Measurements from ENCODE around the gene CBFB.

CBFB gene

DNA sequence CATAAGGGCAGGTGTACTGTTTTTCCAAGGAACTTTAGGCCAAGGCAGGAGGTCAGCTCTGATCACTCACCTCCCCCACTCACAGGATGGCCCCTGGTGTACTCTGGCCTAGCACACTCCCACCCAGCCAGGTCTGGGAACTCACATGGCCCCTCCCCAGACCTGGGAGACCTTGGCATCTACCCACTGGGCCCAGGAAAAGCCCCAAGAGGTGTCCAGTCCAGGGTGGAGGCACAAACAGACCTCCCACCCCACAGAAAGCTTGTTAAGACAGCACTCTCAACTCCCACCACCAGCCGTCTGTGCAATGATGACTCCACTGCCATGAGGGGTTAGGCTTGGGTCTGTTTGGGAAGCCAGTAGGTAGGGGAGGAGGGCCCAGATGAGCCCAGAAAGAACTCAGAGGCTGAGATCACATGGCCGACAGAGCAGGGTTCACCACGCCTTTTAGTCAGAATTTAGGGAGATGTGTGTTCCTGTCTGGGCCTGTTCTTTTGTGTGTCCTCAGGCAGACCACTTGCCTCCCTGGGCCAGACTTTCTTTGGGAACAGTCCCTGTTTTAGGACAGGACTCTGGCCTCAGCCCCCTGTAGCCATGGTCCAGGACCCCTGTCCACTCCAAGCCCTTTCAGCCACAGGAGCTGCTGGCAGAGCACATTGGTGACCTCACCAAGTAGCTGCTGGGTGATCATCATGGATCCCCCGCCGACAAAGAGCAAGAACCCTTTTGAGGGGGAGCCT is 12.1 kb upstream of the CBFB start:
- DNase-seq (ENCODE audit: low read depth), result no peak

DNA sequence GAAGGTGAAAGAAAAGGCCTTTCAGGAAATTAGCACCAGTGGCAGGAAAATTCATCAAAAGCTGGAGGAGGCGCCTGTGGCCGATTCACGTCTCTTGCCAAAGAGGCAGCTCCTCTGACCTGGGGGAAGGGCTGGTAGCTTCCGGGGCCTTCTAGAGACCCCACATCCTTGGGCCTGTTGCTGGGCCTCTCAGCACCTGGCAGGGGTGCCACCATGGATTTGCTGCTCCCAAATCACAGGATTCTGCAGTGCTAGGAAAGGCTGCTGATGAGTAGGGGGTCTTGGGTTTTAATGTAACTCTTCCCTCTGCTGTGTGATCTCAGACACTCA is 11.6 kb upstream of the CBFB start:
- no peak for DNase-seq (ENCODE audit: low read depth)

DNA sequence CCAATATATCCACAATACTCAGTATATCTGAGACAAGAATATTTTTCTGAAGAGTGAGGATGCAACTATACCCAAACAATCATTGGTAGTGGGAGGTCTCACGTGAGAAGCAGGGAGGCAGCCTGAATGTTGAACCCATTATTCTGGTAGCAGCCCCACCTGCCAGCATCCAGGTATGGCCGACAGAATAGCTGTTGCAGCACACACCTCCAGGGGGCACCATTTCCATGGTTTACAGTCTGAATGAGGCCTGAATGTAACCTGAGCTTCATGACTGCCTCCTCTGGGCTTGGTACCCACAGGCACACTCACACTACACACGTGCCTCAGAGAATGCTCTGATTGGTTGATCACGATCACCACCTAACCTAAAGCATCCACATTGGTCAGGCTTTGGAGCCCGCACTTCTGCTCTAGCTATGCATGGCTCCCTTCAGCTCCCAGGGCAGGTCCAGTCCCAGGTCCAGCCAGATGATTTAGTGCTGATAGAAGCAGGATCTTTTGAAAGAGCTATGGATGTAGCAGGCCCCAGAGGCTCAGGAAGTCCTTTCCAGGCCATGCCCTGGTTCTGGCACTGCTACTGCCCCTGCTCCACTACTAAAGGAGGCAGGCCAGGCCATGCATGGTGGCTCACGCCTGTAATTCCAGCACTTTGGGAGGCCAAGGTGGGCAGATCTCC is 11.0 kb upstream of the CBFB start:
- peak; percentile 60 for DNase-seq (ENCODE audit: low read depth)

DNA sequence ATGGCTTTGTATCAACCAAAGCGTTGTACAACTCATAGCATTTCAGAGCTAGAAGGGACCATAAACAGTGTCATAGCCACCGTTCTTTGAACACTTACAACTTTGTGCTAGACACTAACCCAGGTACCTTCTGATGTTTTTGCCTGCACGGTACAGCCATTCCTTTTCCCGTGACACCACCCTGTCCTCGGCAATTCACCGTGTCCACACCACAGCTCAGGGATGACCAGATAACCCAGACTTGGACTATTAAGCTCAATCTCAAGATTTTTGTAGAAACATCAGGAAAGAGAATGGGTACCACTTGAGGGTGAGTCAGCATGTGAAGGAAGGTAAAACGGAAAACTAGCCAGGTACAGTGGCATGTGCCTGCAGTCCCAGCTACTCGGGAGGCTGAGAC is 9.8 kb upstream of the CBFB start:
- DNase-seq (ENCODE audit: low read depth), result no peak

DNA sequence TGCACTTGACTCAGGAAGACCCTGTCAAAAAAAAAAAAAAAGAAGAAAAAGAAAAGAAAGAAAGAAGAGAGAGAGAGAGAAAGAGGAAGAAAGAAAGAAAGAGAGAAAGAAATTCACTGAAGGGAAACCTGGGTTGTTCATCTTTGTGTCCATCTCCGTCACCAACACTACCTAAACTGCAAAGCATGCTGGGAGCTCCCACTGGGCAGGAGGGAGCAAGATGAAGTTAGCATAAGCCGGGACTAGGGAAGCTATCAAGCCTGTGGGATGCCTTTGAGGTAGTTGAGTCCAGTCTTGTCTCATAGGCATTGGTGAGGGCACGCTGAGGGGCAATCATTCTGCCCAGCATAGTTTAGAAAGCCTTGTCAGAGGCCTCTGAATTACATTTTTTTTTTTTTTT is 7.6 kb upstream of the CBFB start:
- DNase-seq (ENCODE audit: low read depth), result no peak

DNA sequence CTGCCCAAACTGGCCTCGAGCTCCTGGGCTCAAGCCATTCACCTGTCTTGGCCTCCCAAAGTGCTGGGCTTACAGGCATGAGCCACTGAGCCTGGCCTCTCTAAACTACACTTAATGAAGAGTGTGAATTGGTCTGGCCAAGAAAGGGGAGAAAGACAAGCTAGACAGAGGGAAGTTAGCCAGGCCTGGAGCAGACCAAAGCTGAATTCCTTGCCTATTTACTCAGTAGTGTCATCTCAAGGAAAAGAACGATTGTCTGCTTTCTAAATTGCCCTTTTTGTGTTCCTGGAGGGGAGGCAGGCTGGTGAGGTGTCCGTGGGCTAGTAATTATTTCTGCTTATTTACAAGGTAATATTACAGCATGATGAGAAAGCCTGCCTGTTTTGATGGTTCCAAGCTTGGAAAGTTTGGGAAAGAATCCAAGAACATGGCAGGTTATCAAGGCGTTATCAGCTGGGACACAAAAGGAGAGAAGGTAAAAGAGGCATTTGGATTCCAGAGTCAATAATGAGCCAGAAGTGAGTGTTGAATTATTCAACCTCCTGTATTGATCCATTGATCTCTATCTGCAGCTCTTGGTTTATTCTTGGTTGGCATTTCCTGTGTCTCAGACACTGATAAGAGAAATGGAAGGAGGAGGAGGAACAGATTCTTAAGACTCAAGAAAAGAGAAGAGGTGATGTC is 6.3 kb upstream of the CBFB start:
- DNase-seq (ENCODE audit: low read depth), result no peak

DNA sequence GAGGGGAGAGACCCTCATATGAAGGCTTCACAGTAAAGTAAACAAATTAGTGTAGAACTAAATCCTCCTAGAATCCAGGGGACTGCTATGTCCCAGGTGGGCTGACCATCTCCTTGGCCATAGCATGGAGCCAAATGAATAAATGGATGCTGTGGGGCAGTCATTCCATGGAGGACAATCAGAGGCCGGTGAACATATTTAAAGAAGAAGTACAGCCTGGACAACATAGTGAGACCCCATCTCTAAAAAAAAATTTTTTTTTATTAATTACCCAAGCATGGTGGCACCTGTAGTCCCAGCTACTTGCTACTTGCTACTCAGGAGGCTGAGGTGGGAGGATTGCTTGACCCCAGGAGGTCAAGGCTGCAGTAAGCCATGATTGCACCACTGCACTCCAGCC is 5.3 kb upstream of the CBFB start:
- no peak for DNase-seq (ENCODE audit: low read depth)

DNA sequence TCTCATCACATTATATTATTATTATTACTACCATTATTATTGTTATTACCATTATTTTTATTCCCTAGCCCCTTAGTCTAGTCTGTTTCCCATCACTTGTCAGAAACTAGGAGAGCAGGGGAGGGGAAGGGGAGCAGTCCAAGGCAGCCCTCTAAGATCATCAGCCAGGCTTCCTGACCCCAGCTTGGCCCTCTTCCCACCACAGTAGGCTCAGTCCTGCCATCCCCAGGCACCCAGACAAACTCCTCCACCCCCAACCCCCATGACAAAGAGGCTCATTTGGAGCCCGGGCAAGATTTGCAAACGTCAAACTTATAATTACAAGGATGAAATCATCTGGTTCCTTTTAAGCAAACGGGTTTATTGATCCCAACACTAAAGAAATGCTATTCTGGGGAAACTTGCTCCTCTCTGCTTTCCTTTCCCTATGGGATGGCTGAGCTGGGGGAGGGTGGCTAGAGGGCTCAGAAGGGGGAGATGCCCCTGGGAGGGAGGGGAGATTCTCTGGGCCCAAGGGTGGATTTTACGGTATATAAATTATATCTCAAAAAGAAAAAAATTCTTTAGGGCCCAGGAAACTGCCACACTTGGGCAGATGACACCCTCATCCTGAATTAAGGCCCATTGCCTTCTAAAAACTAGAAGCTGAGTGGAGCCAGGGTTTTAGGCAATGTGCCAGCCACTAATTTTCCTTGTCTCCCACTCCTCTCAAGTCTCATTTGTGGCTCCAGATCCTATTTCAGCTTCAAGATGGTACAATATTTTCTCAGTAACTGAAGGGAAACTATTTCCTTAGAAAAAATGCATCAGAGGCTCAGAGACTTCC is 4.4 kb upstream of the CBFB start:
- DNase-seq (ENCODE audit: low read depth), result no peak

DNA sequence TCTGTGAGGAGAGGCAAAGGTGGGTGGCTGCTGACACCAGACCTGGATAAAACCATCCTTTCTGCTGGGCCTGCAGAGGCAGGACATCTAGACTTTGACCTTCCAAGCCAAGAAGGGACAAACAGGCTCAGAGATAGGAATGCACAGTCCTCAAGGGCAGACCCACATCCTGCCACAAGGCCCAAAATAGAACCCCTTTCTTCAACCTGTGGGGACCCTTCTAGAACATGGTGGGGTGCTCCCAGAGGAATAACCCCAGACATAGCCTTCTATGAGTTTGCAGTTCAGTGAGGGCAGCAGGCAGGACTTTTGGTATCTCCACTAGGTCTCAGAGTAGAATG is 3.8 kb upstream of the CBFB start:
- DNase-seq (ENCODE audit: low read depth), result no peak

DNA sequence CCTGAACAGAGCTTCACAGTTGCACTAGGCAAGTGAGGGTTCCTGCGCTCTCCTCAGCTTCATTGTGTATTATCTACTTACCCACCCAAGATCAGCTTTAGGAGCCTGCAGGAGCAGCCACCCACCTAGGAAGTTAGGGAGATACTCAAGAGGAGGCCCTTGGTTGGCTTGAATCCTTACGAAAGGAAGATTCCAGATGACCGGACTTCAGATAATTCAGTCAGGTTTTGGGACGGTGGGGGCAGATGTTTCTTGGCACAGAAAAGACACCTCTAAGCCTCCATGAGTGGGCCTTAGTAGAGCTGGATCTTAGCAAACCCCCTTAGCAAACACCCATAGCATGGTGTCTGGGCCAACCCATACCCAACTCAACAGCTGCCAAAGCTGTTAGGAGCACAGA is 2.4 kb upstream of the CBFB start:
- DNase-seq (ENCODE audit: low read depth), result no peak

DNA sequence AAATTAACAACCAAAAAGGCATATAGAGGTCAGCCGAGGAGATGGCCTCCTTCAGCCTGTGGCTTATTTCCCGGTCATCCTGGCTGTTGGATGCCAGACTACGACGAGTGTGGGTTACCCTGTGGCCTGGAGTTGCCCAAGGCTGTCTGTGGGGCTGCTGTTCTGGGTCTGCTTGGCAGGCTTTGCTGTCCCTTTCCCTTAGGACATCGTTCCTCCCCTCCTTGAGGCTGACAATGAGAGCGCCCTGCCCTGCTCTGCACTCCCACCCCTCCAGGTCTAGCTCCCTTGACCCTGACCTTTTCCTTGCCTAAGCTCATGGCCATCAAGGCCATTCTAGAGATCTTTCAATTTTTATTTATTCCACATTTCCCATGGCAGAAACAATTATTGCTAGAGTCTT is 1.9 kb upstream of the CBFB start:
- no peak for DNase-seq (ENCODE audit: low read depth)

DNA sequence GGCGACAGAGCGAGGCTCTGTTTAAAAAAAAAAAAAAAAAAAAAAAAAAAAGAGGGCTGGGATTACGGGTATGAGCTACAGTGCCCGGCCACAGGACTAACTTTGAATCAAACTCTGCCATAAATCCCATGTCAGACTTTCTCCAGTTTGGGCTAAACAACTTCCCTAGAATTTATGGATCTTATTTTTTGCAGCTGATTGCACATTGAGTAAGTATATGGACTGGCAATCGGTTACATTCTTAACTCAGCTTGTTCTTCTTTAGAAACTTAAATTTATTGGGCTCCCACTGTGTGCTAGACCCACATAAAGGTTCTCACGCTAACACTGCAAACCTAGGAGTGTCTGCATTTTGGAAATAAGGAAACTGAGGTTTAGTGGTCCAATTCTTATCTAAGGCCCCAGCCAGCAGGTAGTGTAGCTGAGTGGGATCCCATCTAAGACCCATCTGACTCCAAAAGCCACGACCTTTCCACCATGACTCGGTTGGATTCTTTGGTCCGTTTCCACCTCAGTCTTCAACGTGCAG is 718 bp upstream of the CBFB start:
- DNase-seq (ENCODE audit: low read depth), result no peak

DNA sequence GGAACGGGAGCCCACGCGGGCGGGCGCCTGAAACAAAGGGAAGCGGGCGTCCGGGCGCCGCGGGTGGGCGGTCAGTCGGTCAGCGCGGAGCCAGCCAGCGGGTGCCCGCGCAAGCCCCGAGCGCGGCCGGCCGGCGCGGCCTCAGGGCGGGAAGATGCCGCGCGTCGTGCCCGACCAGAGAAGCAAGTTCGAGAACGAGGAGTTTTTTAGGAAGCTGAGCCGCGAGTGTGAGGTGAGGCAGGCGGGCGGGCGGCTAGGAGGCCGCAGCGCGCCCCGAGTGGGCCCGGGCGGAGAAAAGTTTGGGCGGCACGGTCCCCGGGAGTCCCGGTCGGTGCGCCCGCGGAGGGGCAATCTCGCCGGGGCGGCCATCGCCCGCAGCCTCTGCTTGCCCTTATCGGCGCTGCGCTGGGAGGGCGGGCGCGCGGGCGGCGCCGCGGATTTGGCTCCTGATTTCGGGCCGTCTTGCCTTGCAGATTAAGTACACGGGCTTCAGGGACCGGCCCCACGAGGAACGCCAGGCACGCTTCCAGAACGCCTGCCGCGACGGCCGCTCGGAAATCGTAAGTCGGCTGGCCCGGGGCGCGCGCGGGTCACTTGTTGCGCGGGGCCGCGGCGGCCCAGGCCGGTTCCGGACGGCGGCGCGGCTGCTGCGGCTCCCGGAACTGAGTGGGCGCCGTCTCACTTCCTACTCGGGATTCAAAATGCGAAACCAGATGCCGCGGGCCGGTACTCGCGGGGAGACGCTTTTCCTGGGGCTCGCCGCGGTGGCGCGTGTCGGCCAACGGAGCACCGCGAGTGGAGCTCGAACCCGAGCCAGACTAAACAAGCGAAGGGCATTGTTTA is 526 bp downstream of the CBFB start:
- DNase-seq (ENCODE audit: low read depth), result no peak

DNA sequence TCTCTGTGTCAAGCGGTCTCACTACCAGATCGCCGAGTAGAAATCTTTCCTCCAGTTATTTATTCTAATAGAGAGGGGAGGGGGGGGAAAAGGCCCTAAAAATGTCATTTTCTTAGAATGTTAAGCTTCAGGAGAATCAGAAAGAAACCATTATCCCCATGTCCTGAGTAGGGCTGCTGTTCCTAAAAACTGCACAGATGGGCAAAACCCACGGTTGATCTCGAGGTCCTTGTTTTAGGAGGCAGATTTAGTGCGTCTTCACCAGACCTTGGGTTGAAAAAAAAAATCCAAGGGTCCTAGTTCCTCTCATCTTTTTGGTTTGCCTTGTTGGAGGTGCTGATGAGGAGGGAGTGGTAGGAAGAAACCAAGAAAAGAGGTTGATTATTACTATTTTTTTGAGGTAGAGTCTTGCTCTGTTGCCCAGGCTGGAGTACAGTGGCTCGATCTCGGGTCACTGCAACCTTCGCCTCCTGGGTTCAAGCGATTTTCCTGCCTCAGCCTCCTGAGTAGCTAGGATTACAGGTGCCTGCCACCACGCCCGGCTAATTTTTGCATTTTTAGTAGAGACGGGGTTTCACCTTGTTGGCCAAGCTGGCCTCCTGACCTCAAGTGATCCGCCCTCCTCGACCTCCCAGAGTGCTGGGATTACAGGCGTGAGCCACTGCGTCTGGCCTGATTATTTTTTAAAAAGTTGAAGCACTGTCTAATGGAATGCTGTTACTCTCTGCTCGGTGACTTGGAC is 1.4 kb downstream of the CBFB start:
- no peak for DNase-seq (ENCODE audit: low read depth)

DNA sequence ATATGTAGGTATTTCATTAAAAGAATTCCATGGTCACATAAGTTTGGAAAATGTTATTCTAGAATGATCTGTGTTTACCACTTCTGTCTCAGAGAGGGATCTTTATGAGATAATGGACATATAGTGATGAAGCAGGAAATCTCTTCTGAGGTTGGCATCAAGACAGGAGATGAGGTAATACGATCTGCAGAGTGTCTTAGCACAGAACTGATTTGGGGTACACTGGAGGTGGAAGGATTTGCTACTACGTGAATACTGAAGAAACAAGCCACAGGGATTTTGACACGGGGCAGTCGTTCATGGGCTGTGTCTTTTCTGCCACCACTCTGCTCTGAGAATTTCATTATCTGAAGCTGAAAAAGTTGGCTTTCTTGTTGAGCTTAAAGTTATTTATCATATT is 5.5 kb downstream of the CBFB start:
- no peak for DNase-seq (ENCODE audit: low read depth)

DNA sequence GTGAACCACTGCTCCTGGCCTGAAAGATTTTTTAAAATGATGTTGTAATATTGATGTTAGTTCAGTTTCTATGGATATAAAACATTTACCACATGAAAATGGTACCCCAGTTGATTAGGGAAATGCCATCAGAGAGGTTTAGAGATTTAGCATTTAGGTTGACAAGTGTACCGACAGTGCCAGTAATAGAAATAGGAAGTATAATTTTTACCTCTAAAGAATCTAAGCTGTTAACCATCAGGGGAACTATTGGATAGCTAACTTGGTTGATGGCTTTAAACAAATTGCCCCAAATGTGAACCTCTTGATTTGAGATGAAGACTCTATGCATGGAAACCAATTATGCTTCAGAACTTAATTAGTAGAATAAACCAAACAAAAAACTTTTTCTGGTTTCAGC is 6.4 kb downstream of the CBFB start:
- DNase-seq (ENCODE audit: low read depth), result no peak

DNA sequence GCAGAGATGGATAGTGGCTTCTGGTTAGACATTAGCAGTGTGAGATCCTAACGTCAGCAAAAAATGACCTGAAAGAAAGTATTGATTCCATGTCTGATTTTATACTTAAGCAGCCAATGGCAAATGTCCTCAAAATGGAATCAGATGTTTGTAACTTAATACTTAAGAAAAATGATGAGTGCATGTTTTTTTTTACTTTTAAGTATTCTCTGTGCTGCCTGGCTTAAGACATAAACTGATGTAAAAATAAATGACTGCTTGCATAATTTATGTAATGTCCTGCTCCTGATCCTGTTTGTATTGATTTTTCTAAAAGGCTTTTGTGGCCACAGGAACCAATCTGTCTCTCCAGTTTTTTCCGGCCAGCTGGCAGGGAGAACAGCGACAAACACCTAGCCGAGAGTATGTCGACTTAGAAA is 7.4 kb downstream of the CBFB start:
- no peak for DNase-seq (ENCODE audit: low read depth)

DNA sequence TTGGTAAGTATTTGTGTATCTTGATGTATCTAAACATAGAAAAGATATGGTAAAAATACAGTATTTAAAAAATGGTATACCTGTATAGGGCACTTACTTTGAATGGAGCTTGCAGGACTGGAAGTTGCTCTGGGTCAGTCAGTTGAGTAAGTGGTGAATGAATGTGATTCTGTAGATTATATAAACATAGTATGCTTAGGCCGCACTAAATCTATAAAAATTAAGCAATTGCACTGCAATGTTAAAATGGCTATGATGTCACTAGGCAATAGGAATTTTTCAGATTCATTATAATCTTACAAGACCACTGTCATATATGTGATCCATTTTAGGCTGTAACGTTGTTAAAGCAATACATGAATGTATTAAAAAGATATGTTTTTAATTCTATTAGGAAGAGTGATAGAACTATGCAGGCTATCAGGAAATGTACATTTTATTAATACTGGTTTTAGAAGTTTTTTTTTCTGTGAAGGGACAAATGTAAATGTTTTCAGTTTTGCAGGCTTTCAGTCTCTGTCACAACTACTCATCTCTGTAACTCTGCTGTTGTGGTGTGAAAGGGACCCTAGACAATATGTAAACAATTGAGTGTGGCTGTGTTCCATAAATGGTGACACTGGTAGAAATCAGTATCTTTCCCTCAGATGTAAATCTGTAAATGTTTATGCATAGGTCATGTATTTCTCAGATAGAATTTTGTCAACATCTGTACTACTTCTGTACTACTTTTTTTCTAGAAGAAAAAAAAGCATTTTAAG is 10.5 kb downstream of the CBFB start:
- DNase-seq (ENCODE audit: low read depth), result no peak

DNA sequence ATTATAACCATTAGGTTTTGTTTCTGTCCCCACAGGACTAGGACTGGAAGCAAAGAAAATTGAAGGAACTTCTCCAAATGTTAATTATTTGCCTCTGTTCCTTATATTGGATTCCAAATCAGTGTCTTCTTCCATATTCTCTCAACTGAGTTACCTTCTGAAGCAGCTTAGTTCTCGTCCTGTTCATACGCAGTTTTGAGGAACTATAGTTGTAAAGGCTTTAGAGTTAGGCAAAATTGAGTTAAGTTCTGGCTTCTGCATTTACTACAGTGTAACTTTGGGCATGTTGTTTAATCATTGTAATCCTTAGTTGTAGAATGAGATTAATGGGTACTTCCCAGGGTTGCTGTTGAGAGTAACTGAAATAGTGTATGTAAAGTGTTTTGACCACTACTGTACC is 11.2 kb downstream of the CBFB start:
- no peak for DNase-seq (ENCODE audit: low read depth)

DNA sequence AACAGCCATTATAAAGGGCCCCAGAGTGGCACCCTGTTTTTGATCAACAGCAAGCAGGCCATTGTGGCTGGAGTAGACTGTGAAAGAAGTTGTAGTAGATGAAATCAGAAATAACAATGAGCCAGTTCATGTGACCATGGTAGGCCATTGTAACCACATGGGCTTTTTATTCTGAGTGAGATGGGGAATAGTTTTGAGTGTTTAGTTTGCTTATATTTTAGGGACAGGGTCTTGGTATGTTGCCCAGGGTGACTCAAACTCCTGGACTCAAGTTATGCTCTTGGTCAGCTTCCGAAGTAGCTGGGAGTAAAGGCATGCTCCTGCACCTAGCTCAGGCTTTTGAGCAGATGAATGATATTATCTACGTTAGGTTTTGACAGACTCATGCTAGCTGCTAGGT is 12.0 kb downstream of the CBFB start:
- DNase-seq (ENCODE audit: low read depth), result no peak

All from GM04503 (cell line).